CD4-positive, alpha-beta T cell treated with Interferon alpha-2 for 1 hour (primary cell): Measurements from ENCODE around the gene TRABD.
"Not testable (repeated sequence)": the region's sequence is repeated elsewhere in the genome, so short reads cannot be mapped to it uniquely, and the experiment has no call there.

ENCODE experiments used
- DNase-seq, 2 donors: peaks; one replicate each; pipeline ENCODE4 v3.0.0-alpha.2; 2020 to 2022

Gene TRABD, protein sequence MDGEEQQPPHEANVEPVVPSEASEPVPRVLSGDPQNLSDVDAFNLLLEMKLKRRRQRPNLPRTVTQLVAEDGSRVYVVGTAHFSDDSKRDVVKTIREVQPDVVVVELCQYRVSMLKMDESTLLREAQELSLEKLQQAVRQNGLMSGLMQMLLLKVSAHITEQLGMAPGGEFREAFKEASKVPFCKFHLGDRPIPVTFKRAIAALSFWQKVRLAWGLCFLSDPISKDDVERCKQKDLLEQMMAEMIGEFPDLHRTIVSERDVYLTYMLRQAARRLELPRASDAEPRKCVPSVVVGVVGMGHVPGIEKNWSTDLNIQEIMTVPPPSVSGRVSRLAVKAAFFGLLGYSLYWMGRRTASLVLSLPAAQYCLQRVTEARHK

DNA sequence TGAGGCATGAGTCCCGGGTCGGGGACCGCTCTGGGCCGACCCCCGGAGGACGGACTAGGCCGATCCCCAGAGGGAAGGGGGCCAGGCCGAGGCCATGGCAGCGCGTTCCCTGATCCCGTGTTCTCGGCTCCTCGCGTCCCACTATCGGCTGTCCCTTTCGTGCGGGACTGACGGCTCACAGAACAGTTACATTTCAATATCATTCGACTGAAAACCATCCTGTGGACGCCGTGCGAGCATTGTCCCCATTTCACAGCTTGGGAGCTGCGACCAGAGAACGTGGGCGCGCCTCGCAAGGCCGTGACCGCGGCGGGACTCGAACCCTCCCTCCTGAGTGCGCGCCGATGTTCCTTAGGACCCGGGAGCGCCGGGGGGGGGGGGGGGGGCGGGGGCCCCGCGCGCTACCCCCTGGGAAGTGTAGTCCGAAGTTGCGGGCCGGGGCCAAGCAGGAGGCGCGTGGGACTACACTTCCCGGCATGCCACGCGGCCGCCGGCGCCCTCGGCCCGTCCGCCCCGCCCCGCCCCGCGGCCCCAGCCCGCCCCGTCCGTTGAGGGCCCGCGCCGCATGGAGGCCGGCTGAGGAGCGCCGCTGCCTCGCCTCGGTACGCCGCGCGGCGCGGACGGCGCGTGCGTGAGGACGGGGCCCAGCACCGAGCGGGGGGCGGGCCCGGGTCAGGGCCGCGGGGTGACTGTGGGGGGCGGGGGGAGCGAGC lies at the start of gene TRABD:
Gene TRABD (plus strand): TSS at position 539 of the 713 bp plus-strand sequence. CDS start 7,148 bp downstream, outside the sequence.
- peak; percentile 90 to 93 for DNase-seq

DNA sequence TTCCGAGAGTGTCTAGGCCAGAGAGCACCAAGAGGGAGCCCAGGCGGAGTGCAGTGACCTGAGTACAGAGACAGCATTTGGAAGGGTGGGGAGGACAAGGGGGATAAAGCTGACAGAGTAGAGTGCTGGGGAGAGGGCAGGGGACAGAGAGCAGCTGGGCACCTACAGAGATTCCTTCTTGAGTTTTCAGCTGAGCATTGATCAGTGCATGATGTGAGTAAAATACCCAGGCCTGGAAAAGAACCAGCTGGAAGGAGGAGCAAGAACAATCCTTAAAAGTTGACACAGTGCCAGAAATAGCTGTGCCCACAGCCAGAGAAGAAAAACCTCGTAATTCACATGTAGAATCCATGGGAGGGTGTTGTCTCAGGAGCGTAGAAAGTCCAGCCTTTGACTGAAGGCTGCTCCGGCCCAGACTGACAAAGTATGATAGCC lies 49.1 kb upstream of the TRABD start:
- no peak for DNase-seq

DNA sequence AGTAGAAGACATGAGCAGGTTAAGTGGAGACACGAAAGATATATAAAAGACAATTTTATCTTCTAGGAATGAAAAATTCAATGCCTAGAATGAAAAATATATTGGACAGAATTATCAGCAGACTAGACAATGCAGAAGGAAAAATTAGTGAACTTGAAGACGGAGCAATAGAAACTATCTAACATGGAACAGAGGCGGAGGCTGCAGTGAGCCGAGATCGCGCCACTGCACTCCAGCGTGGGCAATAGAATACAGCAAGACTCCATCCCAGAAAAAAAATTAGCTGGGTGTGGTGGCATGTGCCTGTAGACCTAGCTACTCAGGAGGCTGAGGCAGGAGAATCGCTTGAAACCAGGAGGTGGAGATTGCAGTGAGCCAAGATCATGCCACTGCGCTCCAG lies 48.4 kb upstream of the TRABD start:
- not testable (repeated sequence) for DNase-seq

DNA sequence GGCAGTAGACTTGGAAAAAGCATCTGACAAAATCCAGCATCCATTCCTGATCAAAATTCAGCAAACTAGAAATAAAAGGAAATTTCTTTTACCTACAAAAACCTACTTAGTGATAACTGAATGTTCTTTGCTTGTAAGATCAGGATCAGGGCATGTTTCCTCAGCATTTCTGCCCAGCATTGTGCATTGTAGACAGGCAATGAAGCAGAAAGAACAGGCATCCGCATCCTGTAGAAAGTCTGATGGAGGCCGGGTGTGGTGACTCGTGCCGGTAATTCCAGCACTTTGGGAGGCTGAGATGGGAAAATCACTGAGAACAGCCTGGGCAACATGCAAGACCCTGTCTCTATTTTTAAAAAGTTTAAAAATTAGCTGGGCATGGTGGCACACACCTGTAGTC lies 47.7 kb upstream of the TRABD start:
- DNase-seq, result no peak

DNA sequence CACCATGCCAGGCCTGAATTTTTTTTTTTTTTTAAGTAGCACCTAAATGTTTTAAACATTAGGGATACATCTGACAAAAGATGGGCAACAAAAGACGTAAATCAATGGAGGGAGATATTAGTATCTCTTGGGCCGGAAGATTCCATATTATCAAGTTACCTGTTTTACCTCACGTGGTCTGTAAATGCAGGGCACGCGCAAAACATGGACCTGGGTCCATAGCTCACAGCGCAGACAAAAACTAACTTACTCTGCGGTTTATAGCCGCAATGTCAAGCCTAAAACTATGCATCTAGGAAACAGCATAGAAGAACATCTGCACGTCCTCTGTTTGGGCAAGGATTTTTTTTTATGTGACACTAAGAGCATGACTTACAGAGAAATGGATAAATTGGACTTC lies 46.7 kb upstream of the TRABD start:
- DNase-seq, result no peak

DNA sequence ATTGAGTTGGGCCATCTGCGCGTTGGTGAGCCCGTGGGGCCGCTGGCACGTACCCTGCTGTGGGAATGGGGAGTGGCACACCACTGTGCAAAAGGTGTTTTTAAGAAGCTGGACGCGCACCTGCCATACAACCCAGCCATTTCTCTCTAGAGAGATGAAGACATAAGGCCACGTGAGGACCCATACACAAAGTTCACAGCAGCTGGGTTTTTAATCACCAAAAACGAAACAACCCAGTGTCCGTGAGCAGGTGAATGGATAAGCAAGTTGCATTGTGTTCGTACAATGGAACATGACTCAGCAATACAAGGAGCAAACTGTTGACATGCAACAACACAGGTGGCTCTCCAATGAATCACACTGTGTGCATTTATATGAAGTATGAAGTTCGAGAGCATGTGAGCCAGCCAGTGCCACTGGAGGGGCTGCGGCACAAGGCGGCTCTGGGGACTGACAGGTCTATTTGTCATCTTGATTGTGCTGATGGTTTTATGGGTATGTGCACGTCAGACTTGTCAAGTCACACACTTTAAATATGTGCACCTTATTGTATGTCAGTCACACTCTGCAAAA lies 45.8 kb upstream of the TRABD start:
- DNase-seq, result no peak

DNA sequence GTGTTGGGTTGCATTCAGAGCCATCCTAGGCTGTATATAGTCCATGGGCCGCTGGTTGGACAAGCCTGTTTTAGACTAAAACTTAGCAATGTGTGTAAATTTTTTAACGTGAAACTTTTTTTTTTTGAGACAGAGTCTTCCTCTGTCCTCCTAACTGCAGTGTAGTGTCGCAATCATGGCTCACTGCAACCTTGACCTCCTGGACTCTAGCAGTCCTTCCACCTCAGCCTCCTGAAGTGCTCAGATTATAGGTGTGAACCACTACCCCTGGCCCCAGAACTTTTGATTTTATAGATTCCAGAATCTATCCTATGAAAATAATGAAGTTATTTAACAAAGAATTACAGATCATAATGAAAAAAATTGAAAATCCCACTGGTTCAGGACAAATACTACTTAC lies 45.1 kb upstream of the TRABD start:
- DNase-seq, result no peak

DNA sequence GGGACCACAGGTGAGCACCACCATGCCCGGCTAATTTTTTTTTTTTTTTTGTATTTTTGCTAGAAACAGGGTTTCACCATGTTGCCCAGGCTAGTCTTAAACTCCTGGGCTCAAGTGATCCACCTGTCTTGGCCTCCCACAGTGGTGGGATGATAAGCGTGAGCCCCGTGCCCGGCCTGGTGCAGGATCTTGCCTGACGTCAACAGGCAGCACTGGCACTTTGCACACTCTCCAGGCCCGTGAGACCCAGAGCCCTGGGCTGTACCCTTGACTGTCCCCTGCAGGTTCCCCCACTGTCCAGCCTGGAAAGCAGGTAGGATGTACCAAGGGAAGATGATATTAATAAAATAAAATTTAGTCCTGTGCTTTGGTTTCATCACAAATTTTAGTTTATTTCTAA lies 44.3 kb upstream of the TRABD start:
- no peak for DNase-seq

DNA sequence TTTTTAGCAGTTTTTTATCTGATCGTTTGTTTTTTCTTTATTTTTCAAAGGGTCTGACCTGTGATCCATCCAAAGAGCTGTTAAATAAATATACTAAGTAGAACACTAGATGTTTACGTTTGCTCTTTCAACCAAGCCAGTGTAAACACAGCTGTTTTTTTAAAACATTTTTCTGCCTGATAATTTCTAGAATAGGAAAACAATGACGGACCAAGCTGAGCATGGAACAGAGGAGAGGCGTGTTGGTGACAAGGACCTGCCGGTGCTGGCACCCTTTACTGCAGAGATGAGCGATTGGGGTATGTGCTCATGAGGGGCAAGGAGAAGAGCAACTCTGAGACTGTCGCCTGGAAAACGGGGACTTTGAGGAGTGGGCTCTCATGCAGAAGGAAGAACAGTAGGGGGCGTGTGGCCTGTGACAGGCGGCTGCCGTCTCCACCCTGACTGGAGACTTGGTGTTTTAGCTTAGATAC lies 43.8 kb upstream of the TRABD start:
- DNase-seq, result no peak

DNA sequence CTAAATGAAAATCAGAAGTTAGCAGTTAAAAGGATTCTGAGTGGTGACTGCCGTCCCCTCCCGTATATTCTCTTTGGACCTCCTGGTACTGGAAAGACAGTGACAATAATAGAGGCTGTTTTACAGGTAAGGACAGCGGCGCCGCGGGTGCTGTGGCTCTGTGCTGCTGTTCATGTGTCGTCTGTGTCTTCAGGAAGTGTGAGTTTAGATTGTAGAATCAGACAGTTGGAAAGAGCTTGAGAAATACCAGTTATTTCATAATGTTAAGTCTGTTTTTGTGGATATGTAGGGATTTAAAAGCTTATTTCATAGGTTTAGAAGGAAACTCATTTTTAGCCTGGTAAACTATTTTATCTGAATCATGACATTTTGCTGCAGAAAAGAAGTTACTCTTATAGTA lies 42.6 kb upstream of the TRABD start:
- DNase-seq, result no peak

DNA sequence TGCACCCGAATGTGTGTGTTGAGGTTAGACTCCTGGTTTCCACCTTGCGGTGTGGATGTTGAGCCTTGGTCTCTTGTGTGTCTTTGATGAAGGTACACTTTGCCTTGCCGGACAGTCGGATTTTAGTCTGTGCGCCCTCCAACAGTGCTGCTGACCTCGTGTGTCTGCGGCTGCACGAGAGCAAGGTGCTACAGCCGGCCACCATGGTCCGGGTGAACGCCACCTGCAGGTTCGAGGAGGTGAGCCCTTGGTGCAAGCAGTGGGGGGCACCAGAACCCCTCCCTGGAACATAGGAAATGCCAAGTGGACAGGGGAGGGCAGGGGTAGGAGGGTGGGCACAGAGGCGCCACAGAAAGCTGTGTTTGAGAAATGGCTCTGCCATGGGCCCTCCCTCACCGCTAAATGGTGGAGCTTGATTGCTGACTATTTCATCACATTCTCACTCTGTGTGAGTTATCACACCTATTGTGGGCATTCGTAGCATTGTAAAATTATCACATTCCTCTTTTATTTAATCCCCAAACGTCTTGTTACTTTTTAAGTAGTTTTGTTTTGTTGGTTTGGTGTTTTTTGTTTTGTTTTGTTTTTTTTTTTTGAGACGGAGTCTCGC lies 41.6 kb upstream of the TRABD start:
- DNase-seq, result no peak

DNA sequence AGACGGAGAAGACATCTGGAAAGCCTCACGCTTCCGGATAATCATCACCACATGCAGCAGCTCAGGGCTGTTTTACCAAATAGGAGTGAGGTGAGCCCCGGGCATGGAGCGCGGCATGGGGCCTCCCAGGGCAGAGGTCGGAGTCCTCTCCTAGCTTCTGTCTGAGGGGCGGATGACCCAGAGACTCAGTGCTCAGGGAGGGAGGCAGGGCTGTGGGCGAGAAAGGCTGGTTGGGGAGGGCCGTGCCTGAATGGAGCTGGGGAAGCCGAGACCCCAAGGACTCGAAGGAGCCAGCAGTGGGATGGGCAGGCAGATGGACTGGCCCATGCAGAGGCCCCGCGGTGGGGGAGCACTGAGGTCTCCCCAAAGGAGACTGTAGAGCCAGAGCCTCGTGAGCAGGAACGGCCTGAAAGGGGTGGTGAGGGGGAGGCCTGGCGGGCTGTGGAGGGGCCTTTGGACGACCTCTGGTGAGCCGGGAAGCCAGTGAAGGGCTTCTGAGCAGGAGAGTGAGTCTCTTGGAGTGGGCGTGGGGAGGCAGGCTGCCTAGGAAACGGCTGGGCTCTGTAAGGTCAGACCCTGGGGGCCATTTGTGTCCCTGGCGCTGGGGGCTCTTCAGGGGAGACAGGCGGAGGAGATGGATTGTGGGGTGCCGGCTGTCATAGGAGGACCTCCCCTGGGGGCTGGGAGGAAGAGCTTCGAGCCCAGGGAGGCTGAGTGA lies 39.8 kb upstream of the TRABD start:
- DNase-seq, result no peak

DNA sequence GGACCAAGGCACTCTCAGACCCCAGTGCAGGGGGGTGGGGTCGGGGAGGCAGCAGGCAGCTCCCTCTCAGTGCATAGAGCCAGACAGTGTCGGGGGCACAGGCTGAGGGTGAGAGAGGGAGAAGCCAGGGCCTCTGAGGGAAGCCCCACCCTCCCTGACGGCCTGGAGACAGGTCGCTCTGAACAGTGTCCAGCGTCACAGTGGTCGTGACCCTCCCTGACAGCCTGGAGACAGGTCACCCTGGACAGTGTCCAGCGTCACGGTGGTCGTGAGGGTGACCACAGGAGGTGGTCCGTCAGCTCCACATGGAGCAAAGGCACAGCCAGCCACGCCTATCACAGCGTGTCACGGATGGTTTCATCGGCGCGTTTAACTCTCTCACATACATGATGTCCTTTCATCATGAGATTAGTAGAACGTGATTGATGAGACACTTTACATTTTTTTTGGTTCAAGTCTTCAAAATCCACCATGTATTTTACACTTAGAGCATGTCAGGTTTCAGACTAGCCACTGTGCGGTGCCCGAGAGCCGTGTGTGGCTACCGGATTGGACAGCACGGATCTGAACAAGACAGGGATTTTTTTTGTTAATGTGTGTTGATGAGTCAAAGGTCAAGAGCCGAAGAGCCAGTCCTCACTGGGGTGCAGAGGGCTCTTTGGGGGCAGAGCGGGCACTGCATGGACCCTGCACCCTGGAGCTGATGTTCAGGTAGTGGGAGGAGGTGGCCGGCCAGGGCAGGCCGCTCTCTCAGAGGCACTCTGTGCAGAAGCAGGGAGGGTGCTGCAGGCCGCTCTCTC lies 39.1 kb upstream of the TRABD start:
- DNase-seq, result peak in 1 of 2 donors; percentile 15

DNA sequence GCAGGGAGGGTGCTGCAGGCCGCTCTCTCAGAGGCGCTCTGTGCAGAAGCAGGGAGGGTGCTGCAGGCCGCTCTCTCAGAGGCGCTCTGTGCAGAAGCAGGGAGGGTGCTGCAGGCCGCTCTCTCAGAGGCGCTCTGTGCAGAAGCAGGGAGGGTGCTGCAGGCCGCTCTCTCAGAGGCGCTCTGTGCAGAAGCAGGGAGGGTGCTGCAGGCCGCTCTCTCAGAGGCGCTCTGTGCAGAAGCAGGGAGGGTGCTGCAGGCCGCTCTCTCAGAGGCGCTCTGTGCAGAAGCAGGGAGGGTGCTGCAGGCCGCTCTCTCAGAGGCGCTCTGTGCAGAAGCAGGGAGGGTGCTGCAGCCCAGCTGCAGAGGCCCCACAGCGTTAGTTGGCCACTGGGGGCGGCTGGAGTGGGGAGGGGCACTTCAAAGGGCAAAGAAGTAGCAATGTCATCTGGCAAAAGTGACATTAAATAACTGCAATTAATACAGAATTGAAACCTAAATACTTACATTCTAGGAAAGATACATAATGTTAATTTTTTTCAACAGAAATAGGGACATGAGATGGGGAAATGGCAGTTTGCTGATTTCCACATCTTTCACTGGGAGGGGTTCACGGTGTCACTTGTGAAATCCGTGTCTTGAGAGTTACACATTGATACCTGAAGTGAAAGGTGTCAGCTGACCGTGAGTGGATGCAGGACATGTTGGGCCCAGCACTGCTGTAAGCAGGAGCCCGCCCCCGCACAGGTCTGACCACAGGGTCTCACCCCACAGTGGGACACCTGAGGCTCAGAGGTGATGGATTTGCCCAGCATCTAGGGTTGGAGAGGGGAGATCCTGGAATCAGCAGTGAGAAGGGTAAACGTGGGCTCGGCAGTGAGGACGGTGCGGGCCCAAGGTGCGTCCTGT lies 38.2 kb upstream of the TRABD start:
- not testable (repeated sequence) for DNase-seq

DNA sequence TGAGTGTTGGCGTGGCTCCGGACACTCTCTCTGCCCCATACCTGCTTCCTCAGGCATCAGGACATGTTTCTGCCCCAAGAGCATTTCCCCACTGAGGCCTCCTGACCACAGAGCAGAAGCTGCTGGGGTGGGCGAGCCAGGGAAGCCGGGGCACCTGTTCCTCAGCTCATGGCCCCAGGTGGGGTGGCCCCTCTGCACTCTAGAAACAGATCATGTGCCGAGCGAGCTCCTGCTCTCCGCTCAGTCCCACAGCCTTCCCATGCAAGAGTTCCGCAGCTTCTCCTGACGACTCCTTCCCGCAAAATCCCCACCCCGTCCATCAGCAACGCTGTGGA lies 37.6 kb upstream of the TRABD start:
- no peak for DNase-seq

DNA sequence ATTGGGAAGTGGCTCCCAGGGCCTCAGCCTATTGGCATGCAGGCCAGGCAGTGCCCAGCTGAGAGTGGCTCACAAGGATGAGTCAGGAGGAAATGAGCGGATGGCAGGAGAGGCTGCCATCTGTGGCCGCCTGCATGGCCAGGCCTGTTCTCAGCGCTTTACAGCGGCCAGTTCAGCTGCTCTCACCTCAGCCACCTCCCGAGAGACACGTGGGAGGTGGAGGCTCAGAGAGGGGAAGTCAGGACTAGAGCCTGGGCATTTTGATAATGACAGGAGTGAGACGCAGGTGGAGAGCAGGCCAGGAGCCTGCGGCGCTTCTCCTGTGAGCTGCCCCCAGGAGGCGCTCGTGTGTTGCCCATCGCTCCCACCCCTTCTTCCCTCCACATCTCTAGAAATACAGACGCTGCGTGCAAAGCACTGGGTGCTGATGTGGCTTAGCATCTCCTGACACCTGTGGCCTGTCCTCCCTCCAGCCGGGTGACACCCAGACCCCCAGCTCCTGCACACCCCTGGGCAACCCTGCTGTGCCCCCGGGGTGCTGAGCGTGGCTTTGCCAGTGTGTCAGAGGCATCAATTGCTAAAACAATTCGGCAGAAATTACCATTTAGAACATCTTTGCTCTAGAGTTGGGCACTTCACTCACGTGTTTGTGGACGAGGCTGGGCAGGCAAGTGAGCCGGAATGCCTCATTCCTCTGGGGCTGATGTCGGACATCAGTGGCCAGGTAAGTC lies 36.6 kb upstream of the TRABD start:
- peak; percentile 77 to 80 for DNase-seq

DNA sequence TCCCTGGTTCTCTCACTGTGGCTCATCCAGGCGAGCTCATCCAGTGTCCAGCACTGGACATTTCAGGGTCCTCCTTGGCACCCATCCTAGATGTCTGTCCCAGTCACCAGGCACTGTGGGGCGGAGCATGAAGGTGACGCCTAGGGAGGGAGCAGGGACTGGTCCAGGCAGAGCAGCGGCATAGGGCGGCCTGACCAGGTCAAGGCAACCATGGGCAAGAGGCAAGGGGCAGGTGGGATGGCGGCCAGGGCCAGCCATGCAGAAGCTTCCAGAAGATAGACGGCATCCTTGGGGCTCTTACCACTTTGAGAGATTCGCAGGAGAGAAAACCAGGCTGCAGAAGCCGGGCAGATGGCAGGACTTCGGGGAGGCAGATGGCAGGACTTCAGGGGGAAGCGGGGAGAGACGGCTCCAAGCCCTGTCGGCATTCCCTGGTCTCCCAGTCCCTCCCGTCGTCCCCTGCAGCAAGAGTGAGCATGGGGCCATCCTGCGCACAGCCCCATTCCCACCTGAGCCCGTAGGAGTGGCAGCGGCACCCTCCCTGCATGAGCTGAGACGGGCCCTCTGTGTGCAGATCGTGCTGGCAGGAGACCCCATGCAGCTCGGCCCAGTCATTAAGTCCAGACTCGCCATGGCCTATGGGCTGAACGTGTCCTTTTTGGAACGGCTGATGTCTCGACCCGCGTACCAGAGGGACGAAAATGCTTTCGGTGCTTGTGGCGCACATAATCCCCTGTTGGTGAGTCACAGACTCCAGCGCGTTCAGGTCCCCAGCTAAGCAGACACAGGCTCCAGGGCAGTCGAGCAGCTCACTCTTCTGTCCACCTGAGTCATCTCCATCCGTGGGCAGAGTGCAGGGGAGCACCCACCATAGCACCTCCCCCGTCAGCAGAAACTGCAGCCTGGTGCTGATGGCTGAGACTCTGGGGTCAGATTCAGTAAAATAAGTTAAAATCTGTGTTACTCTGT lies 35.3 kb upstream of the TRABD start:
- DNase-seq, result no peak

DNA sequence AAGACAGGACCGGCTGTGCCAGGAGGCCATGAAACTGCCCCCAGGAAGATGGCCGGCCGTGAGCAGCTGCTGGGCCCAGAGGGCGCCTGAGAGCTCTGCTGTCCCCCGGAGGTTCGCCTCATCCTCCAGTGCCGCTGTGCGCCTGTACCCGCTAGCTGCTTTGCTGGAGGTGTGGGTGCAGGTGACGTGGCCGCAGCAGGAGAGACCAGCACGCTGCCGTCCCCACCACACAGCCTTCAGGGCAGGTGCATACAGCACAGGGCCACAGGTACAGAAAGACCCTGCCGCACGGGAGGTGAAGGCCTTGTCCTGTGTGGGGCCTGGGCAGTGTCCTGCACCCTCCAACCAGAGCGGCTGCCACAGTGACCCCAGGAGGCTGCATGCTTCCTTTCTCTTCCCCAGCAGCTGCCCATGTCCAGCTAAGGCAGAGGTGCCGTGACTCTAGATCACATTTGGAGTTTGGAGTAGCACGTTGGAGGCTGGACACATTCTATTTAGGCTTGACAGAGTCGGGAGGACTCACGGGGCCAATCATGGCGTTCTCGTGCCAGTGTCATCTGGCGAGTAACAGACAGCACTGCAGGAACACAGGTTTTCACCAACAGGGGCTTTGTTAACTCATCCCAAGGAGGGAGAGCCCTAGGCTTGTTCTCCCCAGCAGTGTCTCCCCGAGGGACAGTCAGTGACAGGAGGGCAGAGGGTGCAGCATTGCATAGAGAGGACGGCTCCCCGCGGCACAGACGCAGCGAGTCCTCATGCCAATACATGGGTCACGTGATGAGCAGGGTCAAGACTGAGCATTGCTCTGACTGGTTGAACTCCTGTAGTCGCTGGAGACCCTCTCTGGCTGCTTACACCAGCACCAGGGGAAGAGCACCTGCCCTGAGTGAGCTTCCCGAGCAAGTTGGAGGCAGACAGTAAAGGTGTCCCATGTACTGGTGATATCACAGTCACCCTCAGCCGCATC lies 33.9 kb upstream of the TRABD start:
- DNase-seq, result no peak
